Measurements from ENCODE around the gene PKD1L1. TPM values are rescaled to one million over a fixed set of nuclear protein-coding genes. Genes with fewer than 3 reads are reported as not detected.
"Not testable (repeated sequence)": the region's sequence is repeated elsewhere in the genome, so short reads cannot be mapped to it uniquely, and the experiment has no call there.

PKD1L1 gene
- total RNA-seq, 1 donor from 2014 or later, result 0.30 TPM

DNA sequence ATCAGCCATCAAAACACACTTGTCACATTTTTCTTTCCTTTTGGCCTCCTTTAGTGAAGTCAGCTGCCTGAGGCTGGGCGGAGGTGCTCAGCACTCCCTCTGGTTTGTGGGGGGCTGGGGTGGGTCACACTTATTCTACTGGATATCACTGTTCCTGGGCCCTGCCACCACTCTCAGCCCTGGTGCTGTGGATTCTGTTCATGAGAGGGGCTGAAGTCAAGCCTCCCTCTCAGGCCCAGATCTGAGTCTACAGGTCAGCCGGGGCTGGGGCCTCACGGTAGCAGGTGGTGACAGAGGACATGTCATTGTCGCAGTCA is 185.6 kb downstream of the PKD1L1 start:
- no peak for DNase-seq

DNA sequence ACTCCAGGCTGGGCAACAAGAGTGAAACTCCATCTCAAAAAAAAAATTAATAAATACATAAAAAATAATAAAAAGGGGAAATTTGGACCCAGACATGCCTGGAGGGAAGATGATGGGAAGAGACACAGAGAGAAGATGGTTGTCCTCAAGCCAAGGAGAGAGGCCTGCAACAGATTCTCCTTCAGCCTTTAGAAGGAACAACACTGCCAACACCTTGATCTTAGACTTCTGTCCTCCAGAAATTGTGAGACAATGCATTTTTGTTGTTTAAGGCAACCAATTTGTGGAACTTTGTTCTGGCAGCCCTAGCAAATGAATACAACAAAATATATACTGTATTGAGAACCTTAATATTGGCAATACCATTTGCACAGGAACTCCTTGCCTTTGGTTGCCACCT is 186.1 kb downstream of the PKD1L1 start:
- no peak for DNase-seq

DNA sequence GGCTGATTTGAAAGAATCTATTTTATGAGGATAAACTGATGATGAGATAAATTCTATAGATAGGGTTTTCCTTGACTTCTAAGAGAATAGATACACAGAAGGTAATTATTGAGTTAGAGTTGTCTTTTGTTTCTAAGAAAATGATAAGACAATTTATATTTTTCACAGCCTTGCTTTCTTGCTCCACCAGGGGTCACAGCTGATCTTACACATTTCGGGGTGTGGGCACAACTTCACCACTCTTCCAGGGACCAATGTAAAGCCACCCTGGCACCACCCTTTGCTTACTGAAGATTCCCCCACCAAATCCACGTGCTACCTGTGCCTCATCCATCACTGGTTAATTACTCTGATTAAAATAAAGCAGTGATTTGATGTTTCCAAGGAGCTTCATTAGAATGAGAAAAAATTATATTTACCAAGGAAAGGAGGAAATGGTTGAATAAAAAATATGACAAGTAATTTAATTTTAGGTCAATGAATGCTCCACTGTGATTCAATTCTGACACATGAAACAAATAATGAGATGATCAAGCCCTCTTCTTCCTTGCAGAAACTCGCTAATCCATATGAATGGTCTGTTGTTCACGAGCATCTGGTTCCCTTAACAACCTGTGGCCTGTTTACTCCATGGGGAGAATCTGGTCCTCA is 189.1 kb downstream of the PKD1L1 start:
- no peak for DNase-seq

DNA sequence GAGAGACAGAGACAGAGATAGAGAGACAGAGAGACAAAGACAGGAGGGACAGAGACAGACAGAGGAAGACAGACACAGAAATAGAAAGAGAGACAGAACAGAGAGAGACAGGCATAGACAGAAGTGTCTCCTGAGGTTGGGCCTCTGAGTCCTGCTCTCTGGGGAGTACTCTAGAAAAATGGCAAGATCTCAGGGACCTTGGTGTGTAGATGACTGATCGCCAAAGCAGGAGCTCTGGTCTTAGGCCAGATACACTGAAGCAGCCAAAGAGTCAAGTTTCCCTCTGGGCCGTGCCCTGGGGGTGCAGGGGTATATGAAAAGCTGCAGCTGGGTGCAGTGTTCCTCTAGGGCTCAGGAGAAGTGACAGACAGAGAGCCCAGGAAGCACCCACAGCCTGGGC is 189.7 kb downstream of the PKD1L1 start:
- no peak for DNase-seq

DNA sequence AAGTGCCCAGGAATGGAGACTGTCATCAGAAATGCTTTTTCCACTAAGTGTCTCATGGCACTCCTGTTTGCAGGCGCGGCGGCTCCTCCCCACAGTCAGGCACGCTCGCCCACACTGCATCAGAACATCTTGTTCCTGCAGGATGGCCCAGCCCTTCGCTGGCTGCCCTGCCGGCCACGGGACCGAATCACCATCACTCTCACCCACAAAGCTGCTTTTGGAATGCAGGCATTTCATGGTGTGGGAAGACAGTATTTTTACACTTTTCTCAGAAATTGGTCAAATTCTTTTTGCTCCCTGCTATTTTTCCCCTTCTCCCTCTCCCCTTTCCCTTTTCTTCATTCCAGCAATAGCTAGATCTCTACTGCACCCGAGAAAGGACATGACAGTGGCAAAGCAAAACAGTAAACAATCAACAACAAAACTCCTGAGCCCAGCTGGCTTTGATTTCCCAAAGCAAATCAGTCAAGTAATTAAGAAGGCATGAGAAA is 190.3 kb downstream of the PKD1L1 start:
- DNase-seq, result no peak

DNA sequence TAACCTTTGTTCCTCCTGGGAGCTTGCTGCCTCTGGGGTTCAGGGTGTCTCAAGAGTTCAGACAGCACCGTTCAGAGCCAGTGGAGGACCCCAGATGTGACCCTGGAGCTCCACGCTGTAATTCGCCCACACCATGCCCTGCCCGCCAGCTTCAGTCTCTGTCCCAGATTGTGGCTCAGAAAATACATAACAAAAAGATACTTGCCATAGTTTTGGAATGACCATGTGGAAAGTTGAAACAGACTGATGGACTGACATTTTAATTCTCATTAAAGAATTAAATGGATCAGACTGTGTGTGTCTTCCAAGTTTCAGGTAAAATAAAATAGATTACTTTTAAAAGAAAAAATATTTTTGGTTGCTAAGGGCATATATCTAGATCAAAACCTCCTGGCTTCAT is 191.6 kb downstream of the PKD1L1 start:
- no peak for DNase-seq

DNA sequence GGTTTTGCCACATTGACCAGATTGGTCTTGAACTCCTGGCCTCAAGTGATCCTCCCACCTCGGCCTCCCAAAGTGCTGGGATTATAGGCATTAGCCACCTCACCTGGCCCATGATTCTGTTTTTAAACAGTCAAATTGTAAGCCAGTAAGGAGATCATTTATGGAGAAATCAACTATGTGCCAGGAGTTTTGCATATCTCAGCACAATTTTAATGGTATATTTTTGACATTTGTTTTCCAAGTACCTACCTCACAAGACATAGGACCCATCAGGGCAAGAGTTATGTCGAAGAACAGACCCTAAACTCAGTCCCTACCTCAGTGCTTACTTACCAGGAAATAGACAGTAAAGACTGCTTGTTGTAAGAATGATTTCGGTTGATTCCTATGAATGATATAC is 193.0 kb downstream of the PKD1L1 start:
- DNase-seq, result no peak

DNA sequence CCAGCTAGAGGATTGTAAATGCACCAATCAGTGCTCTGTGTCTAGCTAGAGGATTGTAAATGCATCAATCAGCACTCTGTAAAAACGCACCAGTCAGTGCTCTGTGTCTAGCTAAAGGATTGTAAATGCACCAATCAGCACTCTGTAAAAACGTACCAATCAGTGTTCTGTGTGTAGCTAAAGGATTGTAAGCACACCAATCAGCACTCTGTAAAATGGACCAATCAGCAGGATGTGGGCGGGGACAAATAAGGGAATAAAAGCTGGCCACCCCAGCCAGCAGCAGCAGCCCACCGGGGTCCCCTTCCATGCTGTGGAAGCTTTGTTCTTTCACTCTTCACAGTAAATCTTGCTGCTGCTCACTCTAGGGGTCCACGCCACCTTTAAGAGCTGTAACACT is 196.5 kb downstream of the PKD1L1 start:
- not testable (repeated sequence) for DNase-seq

DNA sequence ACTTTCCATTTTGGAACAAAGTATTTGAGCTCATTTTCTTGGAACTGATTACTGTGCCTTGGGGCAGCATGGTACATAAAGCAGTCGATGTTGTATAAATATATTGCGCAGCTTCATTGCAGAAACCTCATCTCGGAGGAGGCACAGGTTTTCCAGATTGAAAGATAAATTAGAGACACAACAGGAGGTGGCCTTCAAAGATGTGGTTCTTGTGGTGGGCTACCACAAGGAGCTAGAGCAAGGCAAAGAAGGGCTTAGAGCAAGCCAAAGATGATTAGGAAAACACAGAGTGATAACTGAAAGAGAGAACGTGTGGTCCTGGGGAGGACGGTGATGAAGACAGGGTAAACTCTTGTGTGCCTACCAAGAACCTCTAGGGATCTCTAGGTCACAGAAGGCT is 197.2 kb downstream of the PKD1L1 start:
- DNase-seq, result no peak

DNA sequence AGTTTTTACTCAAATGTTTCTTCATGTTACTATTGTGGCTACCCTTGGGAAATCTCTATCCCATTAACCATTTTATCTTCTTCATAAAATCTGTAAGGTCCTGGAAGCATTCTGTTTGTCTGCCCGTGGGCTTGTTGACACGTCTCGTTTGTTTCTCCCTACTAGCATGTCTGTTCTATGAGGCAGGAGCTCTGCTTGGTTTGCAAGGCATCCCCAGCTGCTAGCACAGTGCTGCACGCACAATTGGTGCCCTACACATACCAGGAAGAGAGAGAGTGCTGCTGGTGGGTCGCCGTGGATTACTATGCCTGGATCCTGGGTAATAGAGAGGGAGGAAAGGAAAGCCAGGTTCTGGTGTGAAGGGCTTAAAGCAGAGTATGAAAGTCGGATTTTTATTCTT is 200.2 kb downstream of the PKD1L1 start:
- DNase-seq, result no peak

DNA sequence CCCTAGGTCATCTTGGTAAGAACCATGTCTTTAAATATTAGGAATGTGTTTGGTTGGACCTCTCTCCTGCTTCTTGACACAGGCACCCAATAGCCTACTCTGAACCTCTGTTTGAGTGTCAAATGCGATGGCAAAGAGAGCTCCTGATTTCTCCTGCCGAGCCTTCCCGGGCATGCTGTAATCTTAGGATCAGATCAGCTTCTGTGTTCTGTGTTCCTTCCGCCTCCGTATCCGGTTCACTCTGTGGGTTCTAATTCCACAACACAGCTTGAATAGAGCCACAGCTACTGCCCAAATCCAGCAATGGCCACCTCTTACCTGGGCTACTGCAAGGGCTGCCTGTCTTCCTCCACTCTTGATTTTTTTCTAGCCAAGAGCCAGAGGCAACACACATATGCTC is 201.1 kb downstream of the PKD1L1 start:
- DNase-seq, result no peak

DNA sequence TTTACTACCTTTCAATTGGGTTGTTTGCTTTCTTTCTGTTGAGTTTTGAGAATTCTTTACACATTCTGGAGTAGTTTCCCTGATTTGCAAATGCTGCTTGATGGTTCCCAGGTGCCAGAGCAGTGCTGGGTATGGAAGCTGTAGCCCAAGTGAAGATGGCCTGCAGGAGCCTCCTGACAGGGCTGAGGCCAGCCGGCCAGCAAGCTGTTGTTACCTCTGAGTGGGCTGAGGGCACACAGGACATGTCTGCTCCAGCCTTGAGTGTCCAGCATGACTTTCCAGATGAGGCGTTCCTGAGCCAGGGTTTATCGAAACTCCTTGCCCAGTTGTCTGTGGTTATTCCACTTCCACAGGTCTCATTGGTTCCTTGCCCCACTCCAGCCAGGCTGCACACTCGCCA is 201.8 kb downstream of the PKD1L1 start:
- no peak for DNase-seq

DNA sequence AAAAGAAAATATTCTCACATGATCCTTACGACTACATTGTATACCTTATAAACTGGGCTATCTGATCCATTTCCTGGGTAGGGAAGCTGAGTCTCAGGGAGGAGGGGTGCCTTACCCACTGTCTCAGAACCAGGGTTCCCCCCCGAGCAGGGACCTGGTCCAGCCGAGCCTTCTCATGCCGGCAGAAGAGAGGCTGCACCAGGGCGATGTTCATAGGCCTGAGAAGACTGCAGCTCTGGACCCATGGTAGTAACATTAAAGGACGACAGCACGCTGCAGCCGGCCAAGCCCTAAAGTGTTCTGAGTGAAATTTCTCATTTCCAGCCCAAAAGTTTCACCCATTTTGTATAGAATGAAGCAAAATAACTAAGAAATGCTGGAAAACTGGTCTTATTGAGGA is 203.4 kb downstream of the PKD1L1 start:
- DNase-seq, result no peak

DNA sequence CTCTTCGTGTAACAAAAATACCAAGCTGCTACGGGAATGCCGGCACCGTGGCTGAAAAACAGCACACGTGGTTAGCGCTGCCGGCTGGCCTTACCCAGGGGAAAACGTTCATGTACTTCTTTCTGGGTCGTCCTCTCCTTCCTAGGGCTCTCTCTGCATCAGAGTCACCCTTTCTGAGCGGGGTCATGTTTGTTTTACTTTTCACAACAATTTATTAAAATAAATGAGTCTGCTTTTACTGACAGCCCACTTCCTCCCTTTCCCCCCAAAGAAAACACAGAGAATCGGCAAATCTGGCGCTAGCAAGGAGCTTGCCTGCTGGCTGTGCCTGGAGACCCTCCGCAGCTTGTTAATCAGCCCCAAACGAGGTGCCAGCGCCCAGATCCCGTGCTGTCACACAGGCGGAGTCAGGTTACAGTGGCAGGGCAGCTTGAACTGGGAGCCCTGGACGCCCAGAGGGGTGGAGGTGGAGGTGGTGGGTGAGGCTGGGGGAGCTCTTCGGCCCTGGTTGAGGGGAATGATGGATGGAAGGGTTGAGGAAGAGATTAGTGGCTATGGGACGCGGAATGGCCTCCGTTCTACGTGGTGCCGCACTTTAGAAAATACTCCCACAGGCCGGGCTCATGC is 204.2 kb downstream of the PKD1L1 start:
- DNase-seq, result no peak

DNA sequence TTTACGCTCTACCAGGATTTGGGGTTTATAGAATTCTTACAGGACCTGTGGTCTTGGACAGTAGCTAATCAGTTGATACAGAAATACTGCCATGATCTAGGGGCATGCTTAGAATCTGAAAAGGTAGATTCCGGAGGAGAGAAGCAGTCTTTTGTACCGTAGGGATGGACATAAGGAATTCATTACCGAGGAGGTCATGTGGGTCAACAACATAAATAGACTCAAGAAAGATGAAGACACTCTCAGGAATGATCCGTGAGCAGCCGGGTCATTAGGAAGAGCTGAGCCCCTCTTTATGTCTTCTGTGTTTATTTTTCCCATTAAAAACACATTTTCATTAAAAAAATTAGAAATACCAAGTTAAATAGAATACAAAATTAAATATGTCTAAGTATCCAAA is 206.3 kb downstream of the PKD1L1 start:
- no peak for DNase-seq

DNA sequence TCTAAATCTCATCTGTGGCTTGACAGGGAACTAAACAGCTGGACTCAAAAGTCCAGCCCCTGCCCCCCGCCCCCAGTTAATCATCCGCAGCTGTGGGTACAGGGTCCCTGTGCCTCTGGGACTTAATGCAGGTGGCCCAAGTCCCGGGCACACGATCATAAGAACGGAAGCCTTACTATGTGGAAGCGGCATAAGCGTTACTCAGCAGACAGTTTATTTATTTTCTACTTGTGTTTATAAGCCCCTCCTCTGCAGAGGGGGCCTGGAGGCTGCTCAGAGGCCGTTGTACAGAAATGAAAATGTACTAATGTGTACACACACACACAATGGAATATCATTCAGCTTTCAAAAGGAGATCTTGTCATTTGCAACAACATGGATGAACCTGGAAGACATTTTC is 208.4 kb downstream of the PKD1L1 start:
- DNase-seq, result no peak

DNA sequence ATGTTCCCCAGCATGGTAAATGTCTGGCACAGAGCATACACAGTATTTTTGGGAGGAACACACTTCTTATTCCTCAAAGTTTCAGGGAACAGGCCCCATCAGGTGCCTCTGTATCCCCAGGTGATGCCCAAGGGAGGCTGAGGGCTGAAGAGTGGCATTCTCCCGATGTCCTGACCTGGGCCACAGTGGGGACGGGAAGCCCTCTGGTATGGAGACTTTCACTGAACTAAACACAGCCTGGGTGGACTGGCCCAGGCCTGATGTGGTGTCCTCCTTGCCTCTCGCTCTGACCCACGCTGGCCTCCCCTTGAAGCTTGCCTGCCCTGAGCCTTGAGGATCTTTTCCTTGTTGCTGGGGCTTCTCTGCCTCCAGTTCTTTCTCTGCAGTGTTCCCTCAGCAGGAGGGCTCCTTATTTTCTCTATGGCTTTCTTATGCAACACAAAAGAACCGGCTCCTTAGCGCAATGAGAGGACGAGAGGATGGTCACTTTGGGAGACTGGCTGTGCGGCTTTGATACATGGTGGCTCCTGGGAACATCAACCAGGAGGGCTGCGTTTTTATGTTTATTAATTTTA is 208.9 kb downstream of the PKD1L1 start:
- no peak for DNase-seq

DNA sequence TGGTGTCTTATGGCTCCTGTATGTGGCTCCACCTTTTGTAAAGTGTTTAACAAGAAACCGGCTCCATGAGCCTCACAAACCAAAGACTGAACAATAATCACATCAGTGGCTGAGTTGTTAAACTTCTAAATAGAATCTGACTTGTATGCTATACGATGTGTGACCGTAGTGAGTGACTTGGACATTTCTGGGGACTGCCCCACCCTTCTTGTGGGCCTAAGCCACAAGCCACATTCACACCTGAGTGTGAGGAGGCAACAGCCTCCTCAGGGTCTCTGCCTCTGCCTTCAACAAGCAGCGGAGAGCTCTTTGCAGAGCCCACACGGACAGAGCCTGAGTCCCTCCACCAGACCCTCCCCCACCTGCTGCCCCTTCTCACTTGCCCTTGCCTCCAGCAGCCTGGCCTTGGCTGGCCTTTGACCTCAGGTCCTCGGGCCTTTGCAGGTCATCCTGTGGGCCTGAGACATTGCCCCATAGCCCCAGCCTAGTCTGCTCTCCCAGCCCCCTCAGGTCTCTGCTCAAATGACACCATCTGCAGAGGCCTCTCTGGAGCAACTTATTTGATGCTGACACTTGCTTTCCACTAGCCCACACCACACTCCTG is 209.6 kb downstream of the PKD1L1 start:
- no peak for DNase-seq

DNA sequence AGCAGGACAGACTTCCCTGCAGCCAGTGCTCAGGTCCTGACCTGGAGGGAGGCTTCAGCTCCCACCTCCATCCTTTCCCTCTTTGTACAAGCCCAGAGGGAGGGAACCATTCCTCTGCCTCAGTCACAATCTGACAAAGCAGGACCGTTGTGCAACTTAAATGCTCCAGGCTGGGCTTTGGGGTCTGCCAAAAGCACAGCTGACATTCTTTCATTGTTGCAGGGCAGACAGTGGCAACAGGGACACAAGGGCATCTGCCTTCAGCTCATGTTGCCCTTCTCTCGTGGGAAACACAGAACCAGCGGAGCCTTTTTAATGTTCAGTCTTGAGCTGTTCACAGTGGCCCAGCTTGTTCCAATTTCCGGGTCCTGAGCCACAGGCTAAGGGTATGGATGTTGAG is 210.7 kb downstream of the PKD1L1 start:
- DNase-seq, result no peak

DNA sequence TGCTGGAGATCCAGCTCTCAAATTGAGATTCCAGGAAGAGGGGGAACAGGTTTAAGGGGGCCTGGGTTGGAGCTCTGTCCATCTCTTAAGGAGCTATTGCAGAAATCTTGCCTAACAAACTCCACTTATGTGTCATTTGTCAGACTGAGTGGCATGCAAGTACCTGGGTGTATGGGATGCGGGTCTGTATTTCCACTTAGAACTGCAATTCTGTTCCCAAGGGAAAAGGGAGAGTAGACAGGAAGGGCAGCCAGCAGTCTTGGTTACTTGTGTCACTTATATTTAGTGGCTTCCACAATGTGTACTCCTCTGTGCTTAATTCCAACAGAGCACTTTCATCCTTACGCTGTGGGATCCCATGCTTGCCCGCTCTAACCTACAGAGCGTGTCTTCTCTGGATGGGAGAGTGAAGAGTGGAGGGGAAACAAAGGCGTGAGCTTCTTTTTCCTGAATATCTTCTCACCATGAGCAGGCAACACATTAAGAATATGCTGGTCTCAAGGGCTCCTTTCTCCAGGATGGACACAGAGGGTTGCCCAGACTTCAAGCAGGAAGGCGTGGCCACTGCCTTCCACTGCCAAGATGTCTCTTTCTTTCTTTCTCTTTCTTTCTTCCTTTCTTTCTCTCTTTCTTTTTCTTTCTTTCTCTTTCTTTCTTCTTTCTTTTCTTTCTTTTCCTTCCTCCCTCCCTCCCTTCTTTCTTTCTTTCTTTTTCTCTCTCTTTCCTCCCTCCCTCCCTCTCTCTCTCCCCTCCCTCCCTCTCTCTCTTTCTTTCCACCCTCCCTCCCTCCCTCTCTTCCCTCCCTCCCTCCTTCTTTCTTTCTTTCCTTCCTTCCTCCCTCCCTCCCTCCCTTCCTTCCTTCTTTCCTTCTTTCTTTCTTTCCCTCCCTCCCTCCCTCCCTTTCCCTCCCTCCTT is 212.6 kb downstream of the PKD1L1 start:
- no peak for DNase-seq

DNA sequence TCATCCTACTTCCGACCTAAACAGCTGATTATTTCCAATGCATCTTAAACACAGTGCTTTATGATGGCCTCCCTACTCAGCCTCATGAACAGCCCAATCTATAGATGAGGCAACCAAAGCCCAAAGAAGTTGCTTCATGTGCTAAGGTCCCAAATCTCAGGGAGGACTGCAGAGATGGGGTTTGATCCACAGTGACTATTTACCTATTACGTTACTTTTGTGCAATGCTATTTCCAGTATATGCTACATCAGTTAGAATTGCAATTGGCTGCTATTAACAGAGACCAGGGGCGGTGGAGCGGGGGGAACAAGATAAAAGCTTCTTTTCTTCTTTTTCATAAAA is 213.3 kb downstream of the PKD1L1 start:
- no peak for DNase-seq

DNA sequence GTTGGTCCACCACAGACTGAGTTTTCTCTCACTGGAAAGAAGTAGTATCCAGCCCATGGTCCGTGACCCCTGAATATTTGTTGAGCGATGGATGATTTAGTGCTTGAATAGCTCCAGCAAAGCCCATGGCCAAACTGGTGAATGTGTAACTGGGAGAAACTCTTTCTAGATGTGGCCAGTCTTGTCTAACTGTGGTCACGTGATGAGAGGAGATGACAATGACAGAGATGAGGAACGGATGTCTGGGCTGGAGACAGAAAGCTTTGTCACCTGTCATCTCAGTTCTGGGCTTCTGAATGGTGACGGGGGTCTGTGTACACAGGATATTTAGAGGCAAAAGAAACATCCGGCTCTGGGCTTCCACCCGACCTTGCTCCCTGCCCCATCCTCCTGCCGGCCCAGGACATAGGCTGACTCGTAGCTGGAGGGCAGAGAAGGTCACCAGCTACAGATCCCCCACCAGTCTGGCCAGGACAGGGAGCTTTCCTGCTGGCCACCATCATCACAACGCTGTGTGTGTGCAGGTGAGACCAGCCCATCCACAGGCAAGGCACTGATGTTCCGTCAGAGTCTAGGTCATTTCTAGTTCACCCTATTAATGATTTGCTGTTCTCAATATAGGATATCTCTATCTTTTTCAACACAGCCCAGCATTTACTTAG is 213.8 kb downstream of the PKD1L1 start:
- no peak for DNase-seq
